ENCODE results near the gene TUBE1. TPM values are rescaled to one million over a fixed set of nuclear protein-coding genes. Genes with fewer than 3 reads are reported as not detected.
A peak's percentile ranks its signal among the peaks of the same experiment; 100 is the strongest.

Gene TUBE1
- total and polyA plus RNA-seq, 9 donors, result 16.0 to 53.0 (median 25.9) TPM

GRCh38 chr6:112031960-112032359, 55.3 kb downstream of the TUBE1 start:
- intact Hi-C loops (cut with DNase I), result no loop called here

GRCh38 chr6:112030961-112031660, 56.2 kb downstream of the TUBE1 start:
- H3K27me3 ChIP-seq, result no peaks in the 10 kb centered on the region
- peak overlapping the region in 1 of 2 donors; percentile 37 for H3K27ac ChIP-seq
- no peak for DNase-seq
- peaks cover 4% of the 10 kb centered on the region for H3K4me1 ChIP-seq (ENCODE audit: insufficient read depth)
- WGBS, 3 donors, result 12 to 22% (median 22%) methylated on average over 3 of the region's 3 CpGs
- TF ChIP-seq EP300 (IDR thresholded peaks at IDR 0.05) (no peak), POLR2A (IDR thresholded peaks at IDR 0.05) (no peak), CTCF (IDR thresholded peaks at IDR 0.05) (no peak)
- intact Hi-C loops (cut with DNase I), result no loop called here
- H3K4me3 ChIP-seq, result no peak overlapping the region
- no peaks in the 10 kb centered on the region for H3K9me3 ChIP-seq
- no peaks in the 10 kb centered on the region for H3K36me3 ChIP-seq

More at GRCh38 chr6:112031960-112032359, 55.3 kb downstream of the TUBE1 start:
- no peak overlapping the region for H3K4me3 ChIP-seq
- WGBS, 3 donors, result 84 to 89% (median 87%) methylated on average over 6 of the region's 6 CpGs
- TF ChIP-seq CTCF (IDR thresholded peaks at IDR 0.05) (no peak), POLR2A (IDR thresholded peaks at IDR 0.05) (no peak), EP300 (IDR thresholded peaks at IDR 0.05) (no peak)
- H3K27ac ChIP-seq, result no peak overlapping the region
- no peak for DNase-seq
- H3K36me3 ChIP-seq, result no peaks in the 10 kb centered on the region
- H3K27me3 ChIP-seq, result no peaks in the 10 kb centered on the region
- H3K4me1 ChIP-seq (ENCODE audit: insufficient read depth), result peaks cover 4% of the 10 kb centered on the region
- no peaks in the 10 kb centered on the region for H3K9me3 ChIP-seq

GRCh38 chr6:112030206-112030960, 56.9 kb downstream of the TUBE1 start:
- WGBS, 3 donors, result 80 to 95% (median 82%) methylated on average over 7 of the region's 7 CpGs
- TF ChIP-seq CTCF (IDR thresholded peaks at IDR 0.05) (no peak), EP300 (IDR thresholded peaks at IDR 0.05) (no peak), POLR2A (IDR thresholded peaks at IDR 0.05) (no peak)

GRCh38 chr6:112029045-112029822, 58.0 kb downstream of the TUBE1 start:
- Histone ChIP-seq H3K4me1 (ENCODE audit: insufficient read depth) (peaks cover 4% of the 10 kb centered on the region), H3K9me3 (no peaks in the 10 kb centered on the region), H3K4me3 (no peak overlapping the region), H3K36me3 (no peaks in the 10 kb centered on the region), H3K27me3 (no peaks in the 10 kb centered on the region), H3K27ac (no peak overlapping the region)
- WGBS, 3 donors, result 82 to 83% (median 83%) methylated on average over 15 of the region's 15 CpGs
- TF ChIP-seq POLR2A (IDR thresholded peaks at IDR 0.05) (no peak), CTCF (IDR thresholded peaks at IDR 0.05) (no peak), EP300 (IDR thresholded peaks at IDR 0.05) (no peak)
- DNase-seq, result peak in 4 of 5 donors; percentile 41 to 59 (median 56)
- intact Hi-C loops (cut with DNase I), result no loop called here

More at GRCh38 chr6:112030206-112030960, 56.9 kb downstream of the TUBE1 start:
- DNase-seq, result no peak
- H3K27me3 ChIP-seq, result no peaks in the 10 kb centered on the region
- H3K9me3 ChIP-seq, result no peaks in the 10 kb centered on the region
- no peak overlapping the region for H3K4me3 ChIP-seq
- H3K36me3 ChIP-seq, result no peaks in the 10 kb centered on the region
- peaks cover 4% of the 10 kb centered on the region for H3K4me1 ChIP-seq (ENCODE audit: insufficient read depth)
- peak overlapping the region in 1 of 2 donors; percentile 37 for H3K27ac ChIP-seq
- intact Hi-C loops (cut with DNase I), result no loop called here

Measured in ovary (tissue), 9 donors.